Astrocyte of the hippocampus (primary cell): ENCODE results near the gene ERCC2.
"Not testable (repeated sequence)": the region's sequence is repeated elsewhere in the genome, so short reads cannot be mapped to it uniquely, and the experiment has no call there.

Experiments
- DNase-seq: peaks from one replicate; pipeline ENCODE4 v3.0.0; 2011; ENCODE audit warnings: low read depth, low spot score

Gene ERCC2

GRCh38 chr19:45354241-45354842, 16.0 kb downstream of the ERCC2 start:
- no peak for DNase-seq

GRCh38 chr19:45352914-45353796, 17.2 kb downstream of the ERCC2 start:
- no peak for DNase-seq

GRCh38 chr19:45352471-45352870, 17.9 kb downstream of the ERCC2 start:
- no peak for DNase-seq

- no peak for DNase-seq
These were observed 18.3 kb downstream of the ERCC2 start for GRCh38 chr19:45352062-45352461.

GRCh38 chr19:45351401-45351952, 18.9 kb downstream of the ERCC2 start:
- DNase-seq: no peak

GRCh38 chr19:45350477-45351058, 19.8 kb downstream of the ERCC2 start:
- no peak for DNase-seq

- no peak for DNase-seq
These were observed 20.9 kb downstream of the ERCC2 start for GRCh38 chr19:45349430-45349941.

- no peak for DNase-seq
These were observed 21.3 kb downstream of the ERCC2 start for GRCh38 chr19:45349126-45349415.

- DNase-seq: no peak
These were observed 21.8 kb downstream of the ERCC2 start for GRCh38 chr19:45348367-45349125.

- DNase-seq: no peak
These were observed 22.6 kb downstream of the ERCC2 start for GRCh38 chr19:45347570-45348366.

GRCh38 chr19:45346449-45346848, 23.9 kb downstream of the ERCC2 start:
- no peak for DNase-seq

GRCh38 chr19:45345506-45345860, 24.9 kb downstream of the ERCC2 start:
- DNase-seq: no peak

GRCh38 chr19:45344621-45345505, 25.5 kb downstream of the ERCC2 start:
- DNase-seq: no peak

GRCh38 chr19:45342911-45343310, 27.5 kb downstream of the ERCC2 start:
- no peak for DNase-seq

GRCh38 chr19:45340899-45341453, 29.4 kb downstream of the ERCC2 start:
- no peak for DNase-seq

- DNase-seq: no peak
These were observed 30.0 kb downstream of the ERCC2 start, which contains the start of gene KLC3 for GRCh38 chr19:45340232-45340898. KLC3 (plus strand) TSS chr19:45340750; CDS start chr19:45345542, 4,792 bp downstream.

- DNase-seq: no peak
These were observed 30.7 kb downstream of the ERCC2 start for GRCh38 chr19:45339629-45340028.

- no peak for DNase-seq
These were observed 33.6 kb downstream of the ERCC2 start for GRCh38 chr19:45336696-45337251.

- DNase-seq: not testable (repeated sequence)
These were observed 35.5 kb downstream of the ERCC2 start for GRCh38 chr19:45334881-45335280.
